ENCODE results near the gene DCC.

The DCC gene, protein sequence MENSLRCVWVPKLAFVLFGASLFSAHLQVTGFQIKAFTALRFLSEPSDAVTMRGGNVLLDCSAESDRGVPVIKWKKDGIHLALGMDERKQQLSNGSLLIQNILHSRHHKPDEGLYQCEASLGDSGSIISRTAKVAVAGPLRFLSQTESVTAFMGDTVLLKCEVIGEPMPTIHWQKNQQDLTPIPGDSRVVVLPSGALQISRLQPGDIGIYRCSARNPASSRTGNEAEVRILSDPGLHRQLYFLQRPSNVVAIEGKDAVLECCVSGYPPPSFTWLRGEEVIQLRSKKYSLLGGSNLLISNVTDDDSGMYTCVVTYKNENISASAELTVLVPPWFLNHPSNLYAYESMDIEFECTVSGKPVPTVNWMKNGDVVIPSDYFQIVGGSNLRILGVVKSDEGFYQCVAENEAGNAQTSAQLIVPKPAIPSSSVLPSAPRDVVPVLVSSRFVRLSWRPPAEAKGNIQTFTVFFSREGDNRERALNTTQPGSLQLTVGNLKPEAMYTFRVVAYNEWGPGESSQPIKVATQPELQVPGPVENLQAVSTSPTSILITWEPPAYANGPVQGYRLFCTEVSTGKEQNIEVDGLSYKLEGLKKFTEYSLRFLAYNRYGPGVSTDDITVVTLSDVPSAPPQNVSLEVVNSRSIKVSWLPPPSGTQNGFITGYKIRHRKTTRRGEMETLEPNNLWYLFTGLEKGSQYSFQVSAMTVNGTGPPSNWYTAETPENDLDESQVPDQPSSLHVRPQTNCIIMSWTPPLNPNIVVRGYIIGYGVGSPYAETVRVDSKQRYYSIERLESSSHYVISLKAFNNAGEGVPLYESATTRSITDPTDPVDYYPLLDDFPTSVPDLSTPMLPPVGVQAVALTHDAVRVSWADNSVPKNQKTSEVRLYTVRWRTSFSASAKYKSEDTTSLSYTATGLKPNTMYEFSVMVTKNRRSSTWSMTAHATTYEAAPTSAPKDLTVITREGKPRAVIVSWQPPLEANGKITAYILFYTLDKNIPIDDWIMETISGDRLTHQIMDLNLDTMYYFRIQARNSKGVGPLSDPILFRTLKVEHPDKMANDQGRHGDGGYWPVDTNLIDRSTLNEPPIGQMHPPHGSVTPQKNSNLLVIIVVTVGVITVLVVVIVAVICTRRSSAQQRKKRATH (N-terminal part only)

GRCh38 chr18:52339891-52340371, at the start of gene DCC:
TSS of gene DCC (plus strand) at chr18:52340197. CDS start at chr18:52340788, 591 bp downstream.
- in situ Hi-C loops (cut with HindIII; ENCODE audit: low sequenced_read_pairs) = no loop called here

- in situ Hi-C loops (cut with HindIII; ENCODE audit: low sequenced_read_pairs) = no loop called here
Observed at GRCh38 chr18:52310651-52311050, 29.3 kb upstream of the DCC start.

DNA sequence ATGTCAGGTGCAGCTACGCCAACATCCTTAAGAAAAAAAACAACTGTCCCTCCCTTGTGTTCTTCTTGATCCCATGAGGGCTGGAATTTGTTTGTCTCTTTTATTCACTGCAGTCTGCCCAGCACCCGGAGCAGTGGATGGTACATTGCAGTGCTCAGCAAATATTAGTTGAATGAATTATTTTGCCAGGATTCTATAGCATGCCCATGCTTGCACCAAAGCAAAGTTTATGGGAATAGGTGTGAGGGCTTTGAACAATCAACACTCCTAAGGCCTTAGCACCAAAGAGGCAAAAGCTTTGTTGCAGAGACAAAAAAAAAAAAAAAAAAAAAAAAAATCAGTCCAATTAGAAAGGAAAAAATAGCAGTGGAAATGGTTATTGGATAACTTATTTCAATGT, 28.7 kb upstream of the DCC start:
- in situ Hi-C loops (cut with HindIII; ENCODE audit: low sequenced_read_pairs) = no loop called here

- in situ Hi-C loops (cut with HindIII; ENCODE audit: low sequenced_read_pairs) = no loop called here
Observed at GRCh38 chr18:52312346-52312745, 27.7 kb upstream of the DCC start.

DNA sequence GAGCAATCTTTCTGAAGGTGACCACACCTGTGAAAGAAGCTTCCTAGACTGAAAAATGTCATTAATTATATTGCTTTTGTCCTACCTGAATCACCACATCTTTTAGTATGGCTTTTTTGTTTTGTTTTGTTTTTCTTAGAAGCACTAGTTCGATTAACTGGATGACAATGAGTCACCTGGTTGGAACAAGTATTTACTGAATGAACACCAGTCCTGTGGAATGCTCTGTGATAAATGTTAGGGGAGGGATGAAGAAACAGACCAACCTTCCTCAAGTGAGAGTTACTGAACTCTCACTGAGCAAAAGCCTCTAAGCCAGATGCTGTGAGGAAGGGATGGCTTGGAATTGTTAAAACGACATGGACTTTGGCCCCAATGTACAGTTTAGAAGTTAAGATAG, 26.8 kb upstream of the DCC start:
- in situ Hi-C loops (cut with HindIII; ENCODE audit: low sequenced_read_pairs) = no loop called here

DNA sequence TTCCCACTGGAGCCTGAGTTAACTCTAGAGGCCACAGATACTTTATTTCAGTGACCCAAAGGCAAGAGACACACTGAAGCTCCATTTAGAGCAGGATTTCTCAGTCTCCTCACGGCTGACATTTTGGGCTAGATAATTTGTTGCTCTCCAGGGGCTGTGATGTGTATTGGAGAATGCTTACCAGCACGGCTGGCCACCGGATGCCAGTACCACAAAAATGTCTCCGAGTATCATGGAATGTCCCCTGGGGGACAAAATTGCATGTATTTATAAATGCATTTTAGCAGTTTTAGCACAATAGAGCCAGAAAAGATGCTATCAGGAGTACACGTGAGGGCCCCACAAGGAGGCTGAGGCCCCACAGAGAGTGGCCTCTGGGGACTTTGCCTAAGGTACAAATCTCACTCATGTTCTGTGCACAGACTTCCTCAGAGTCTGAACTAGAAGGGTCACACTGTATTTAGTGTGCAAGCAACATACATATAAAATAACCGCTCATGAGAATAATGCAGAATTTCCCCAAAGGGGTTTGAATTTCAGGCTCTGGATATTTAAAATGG, 20.5 kb upstream of the DCC start:
- in situ Hi-C loops (cut with HindIII; ENCODE audit: low sequenced_read_pairs) = no loop called here

DNA sequence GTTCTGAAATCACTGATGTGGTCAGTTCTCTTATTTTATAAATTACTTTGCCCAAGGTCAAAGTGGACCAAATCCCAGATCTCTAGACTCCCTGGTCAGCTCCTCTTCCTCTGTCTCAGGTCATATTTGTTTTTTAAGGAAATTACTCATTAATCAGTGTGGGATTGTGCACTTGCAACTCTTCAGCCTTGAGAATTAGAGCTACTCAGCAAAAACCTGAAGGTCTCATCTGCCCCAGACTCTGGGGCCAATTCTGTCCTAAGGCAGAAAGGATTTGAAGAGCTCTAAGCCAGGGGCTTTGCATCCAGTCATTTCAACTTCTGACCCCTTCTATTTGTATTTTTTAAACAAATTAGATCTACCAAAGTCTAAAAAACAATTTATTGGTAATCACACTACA, 17.7 kb upstream of the DCC start:
- in situ Hi-C loops (cut with HindIII; ENCODE audit: low sequenced_read_pairs) = no loop called here

DNA sequence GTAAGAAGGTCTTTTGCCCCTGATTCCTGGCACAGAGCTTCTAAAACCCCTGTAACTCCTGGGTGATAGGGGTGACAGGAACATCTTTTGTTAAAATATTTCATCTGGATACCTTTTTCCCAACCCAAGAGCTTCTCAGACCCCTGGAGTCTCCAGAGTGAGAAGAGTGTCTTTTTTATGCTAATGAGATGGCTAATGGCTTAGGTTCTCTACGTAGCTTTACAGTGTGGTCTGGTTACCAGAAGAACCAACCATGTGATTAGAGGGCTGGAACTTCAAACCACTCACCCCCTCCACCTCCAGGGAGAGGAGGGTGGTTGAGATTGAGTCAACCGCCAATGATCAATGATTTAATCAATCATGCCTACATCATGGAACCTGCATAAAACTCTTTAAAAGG, 16.2 kb upstream of the DCC start:
- in situ Hi-C loops (cut with HindIII; ENCODE audit: low sequenced_read_pairs) = no loop called here

- in situ Hi-C loops (cut with HindIII; ENCODE audit: low sequenced_read_pairs) = no loop called here
Observed at GRCh38 chr18:52325997-52326396, 14.0 kb upstream of the DCC start.

DNA sequence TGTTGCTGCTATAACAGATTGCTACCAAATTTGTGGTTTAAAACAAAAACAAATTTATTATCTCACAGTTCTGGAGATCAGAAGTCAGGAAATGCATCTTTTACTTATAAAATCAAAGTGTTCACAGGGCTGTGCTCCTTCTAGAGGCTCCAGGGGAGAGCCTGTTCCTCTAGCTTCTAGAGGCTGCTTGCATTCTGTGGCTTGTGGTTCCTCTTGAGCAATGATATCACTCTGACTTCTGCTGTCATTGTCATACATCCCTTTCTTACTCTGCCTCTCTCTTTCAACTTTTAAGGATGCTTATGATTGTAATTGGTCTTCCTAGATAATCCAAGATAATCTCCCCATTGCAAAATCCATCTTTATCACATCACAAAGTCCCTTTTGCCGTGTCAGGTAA, 6.1 kb upstream of the DCC start:
- in situ Hi-C loops (cut with HindIII; ENCODE audit: low sequenced_read_pairs) = no loop called here

DNA sequence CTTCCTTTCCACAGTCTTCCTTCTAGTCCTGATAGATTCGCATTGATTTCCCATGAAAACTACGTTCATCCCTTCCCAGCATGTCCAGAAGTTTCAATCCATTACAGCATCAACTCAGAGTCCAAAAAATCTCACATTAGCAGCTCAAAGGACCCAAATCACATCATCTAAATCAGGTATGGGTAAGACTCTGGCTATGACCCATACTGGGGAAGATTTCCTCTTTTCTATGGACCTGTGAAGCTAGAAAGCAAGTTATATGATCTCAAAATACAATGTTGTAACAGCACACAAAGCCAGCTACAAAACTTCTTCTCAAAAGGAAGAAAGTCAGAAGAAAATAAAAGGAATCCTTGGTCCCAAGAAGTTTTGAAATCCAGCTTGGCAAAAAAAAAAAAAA, 5.7 kb upstream of the DCC start:
- in situ Hi-C loops (cut with HindIII; ENCODE audit: low sequenced_read_pairs) = no loop called here

- in situ Hi-C loops (cut with HindIII; ENCODE audit: low sequenced_read_pairs) = no loop called here
Observed at GRCh38 chr18:52334896-52335295, 5.1 kb upstream of the DCC start.

- in situ Hi-C loops (cut with HindIII; ENCODE audit: low sequenced_read_pairs) = no loop called here
Observed at GRCh38 chr18:52337276-52337675, 2.7 kb upstream of the DCC start.

GRCh38 chr18:52340406-52341102, 557 bp downstream of the DCC start:
- in situ Hi-C loops (cut with HindIII; ENCODE audit: low sequenced_read_pairs) = no loop called here

GRCh38 chr18:52341103-52341432, 1.1 kb downstream of the DCC start:
- in situ Hi-C loops (cut with HindIII; ENCODE audit: low sequenced_read_pairs) = no loop called here

GRCh38 chr18:52341608-52342381, 1.8 kb downstream of the DCC start:
- in situ Hi-C loops (cut with HindIII; ENCODE audit: low sequenced_read_pairs) = no loop called here

GRCh38 chr18:52342456-52342855, 2.5 kb downstream of the DCC start:
- in situ Hi-C loops (cut with HindIII; ENCODE audit: low sequenced_read_pairs) = no loop called here

DNA sequence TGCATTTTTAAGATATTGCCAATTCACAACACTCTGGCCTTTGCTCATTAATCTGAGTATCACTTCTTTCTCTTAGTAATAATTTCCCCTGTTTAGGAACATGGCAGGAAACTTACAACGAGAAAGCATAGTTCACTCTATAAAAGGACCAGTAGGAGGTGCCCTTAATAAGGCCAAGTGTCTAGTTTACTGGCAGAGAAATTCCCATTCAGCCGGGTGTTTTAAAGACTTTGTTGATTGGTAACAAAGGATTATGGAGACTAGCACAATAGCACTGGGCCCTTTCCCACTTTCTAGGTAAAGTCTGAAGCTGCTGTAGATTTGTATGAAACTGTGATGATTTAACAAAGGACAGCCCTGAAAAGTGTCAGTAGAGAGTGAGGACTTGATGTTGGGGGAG, 3.1 kb downstream of the DCC start:
- in situ Hi-C loops (cut with HindIII; ENCODE audit: low sequenced_read_pairs) = no loop called here

DNA sequence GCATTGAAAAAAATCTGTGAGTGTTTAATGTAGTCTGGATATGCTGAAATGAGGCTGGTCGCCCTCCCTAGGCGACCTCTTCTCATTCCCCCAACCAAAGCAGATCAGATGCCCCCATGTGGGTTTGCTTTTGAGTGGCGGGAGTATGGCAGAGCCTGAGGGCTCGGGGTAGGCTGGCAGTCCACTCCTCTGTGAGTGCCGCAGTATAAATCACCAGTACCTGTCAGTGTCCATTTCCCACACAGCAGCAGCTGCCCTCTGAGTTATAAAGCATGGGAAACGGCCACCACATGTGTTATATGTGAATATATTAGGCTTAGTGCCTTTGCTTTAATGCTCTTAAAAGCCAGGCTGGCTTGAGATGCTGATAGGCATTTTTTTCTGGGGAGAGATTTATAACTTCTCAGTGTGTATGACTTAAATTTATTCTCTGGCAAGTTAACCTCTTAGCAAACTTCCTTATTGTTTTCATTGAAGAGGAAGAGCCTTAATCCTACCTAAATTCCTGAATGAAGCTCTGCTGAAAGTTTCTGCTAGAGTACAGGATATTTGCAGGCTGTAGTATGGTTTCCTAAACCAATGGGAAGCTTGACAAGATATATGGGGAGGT, 3.8 kb downstream of the DCC start:
- in situ Hi-C loops (cut with HindIII; ENCODE audit: low sequenced_read_pairs) = no loop called here

Measured in endothelial cell of hepatic sinusoid (primary cell).